Frontal cortex (tissue), 4 donors: ENCODE data around the gene CHURC1. TPM values are rescaled to one million over a fixed set of nuclear protein-coding genes. Genes with fewer than 3 reads are reported as not detected.

Source experiments
- DNase-seq, 2 donors: peaks; one replicate each; pipeline ENCODE4 v3.0.0; 2012; ENCODE audit warnings: low spot score in 2 of 2
- FAIRE-seq: peaks from 2 replicates; lab custom pipeline; 2012; peaks lifted over from hg19 to GRCh38; lab: Jason Lieb, UNC
- total RNA-seq: library from RNA; depleted of rRNA; stranded (reverse); fragments of >200 nt; gene quantifications from one replicate; pipeline ENCODE4 v1.2.3, GENCODE V29; 2014
- donor health status: control.
- donor health status: control.
- donor health status: control.

The CHURC1 gene
- total RNA-seq, 1 donor from 2014 or later, result 32.2 TPM

DNA sequence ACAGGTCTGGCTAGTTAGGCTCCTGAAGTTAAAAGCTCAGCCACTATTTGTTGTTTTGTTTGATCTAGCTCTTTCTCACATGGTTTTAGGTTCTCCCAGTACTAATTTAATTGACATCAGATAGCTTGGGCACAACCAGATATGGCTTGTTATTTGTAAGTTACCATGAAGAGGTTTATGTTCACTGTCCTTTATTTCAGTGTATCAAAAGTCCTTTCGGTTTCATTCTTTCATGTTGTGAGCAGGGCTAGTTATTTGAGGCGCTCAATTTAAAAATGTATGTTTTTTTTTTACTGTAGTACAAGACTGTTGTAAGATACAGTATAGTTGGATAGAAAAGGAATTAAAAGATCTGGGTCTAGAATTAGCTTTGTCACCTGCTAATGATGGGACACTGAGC lies 21.3 kb downstream of the CHURC1 start:
- FAIRE-seq (no peak), DNase-seq (no peak)

DNA sequence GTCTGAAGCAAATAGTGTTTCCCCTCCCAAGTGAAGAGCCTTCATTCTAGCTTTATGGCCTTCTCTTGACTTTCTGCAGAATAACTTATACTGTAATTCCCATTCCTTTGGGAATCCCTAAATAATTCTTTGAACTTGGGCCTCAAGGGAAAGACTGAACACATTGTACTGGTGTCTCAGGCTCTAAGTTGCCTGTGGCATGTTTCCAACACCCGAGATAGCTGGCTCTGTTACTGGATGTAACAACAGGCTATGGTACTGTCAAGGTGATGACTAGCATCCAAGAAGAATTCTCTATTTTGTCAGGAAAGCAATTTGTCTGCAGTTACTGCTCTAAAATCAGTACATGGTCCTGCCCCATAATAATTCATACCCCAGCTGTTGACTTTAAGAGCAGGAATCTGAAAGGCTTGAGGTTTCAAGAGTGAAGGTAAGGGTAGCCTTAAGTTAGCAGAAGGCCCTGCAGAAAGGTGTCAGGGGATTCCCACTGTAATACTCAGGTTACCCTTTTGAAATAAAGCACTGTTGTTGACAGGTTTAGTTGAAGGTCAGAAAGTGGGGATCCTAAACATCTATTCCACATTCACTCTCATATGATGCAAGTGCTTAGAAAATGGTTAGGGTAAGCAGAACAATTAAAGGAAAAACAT lies 23.0 kb downstream of the CHURC1 start:
- DNase-seq (no peak), FAIRE-seq (no peak)

DNA sequence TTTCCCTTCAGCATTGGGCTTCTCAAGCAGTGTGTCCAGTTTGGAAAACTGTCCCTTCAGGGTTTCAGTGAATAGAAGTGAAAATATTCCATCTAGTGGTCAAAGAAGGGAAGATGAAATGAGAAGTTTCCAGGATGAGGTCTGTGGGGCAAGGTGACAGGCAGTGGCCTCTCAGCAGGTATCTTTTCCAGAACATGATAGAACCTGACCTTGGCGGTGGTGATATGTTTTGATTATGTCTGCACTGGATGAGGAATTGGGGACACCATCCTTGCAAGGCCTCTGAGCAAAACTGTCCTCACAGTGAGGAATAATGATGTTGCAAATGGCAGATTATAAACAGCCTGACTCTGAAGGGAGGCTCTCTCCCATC lies 23.6 kb downstream of the CHURC1 start:
- no peak for FAIRE-seq
- no peak for DNase-seq

DNA sequence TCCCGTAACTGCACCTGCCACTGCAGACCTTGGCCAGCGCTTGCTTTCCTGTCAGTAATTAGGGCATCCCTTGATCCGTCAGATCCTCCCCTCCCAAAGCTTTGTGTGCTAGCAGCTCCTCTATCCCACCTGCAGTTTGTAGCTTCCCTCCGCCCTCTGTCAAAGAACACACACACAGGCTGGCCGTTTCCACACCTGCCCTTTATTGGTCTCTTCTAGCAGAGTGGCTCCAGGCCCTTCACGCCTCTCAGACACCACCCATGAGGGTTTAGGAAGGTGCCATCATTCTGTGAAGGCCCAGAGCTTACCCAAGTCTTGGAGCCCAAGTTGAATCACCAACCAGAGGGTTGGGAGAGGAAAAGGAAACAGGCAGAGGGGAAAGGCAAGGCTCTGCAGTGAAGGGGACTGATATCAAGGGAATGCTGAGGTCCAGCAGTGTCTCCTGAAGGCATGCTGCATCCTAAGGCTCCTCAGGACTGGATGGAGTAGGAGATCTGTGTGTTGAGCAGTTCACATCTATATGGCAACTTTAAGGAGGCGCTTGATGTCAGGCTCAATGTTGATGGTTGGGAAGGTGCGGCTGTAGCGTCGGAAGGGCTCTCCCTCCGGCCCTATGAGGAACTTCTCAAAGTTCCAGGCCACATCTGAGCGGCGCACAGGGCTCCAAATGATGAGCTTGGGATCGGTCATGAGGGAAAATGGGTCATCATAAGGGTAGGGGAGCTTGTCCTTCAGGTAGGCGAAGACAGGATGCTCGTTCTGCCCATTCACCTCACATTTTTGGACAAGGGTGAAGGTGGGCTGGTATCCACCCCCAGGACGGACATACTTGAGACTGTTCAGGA lies 24.9 kb downstream of the CHURC1 start:
- FAIRE-seq (no peak), DNase-seq (no peak)

DNA sequence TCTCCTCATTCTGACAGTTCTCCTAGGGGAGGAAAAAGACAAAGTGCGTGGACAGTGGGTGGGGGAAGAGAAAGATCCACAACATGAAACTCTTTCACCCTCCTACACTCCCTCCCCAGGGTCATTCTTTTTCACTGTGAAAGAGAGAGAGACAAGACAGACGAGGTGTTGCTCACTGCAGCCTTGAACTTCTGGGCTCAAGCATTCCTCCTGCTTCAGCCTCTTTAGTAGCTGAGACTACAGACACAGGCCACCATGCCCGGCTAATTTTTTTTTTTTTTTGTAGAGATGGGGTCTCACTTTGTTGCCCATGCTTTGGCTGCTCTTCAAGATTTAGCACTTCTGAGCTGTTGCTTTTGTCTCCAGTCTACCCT lies 25.5 kb downstream of the CHURC1 start:
- FAIRE-seq (no peak), DNase-seq (no peak)

DNA sequence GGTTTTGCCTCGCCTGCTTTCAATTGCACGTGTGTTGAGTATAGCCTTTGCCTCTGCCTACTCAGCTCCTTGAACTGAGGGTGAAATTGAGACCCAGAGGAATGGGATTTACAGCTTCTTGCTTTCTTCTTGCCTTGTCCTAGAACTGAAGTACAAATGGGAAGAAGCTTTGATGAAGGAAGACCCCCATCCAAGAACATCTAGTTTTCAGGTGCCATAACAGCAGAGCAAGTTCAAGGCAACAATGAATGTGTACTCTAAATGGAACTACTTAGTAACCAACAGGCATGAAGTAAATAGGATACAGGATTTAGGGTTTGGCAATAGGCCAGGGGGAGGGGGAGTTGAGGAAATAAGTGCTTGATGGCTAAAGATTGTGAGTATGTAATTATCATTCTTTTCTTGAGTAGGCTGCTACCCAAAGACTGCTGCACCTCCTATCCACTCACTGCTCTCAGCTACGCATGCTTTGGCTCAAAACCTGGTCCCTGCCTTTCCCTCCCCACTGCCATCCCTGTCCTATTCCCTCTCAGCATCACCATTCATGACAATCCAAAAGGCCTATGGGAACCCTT lies 26.2 kb downstream of the CHURC1 start:
- FAIRE-seq (no peak), DNase-seq (no peak)

DNA sequence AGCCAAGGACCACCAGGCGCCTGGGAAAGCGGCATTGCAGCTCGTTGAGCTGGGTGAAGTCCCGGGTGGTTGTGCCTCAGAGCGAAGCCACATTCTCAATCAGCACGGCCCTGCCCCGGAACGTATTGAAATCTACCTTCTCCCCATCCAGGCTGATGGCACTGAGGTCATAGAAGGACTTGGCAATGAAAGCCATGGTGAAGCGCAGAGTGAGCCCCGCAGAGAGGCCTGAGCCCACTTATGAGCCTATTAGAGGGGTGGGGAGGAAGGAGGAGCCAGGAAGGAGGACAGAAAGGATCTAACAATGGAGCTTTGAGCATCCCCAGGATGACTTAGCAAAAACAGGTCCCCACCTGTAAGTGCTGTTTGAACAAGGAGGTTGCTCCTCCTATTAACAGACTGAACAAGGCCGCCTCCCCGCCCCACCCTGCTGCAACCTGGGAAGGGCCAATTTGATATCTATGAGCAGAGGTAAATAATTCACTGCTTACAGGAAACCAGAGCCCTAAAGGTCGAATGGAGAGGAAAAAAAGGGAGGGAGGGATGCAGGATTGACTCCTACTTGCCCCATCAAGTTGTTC lies 28.4 kb downstream of the CHURC1 start, which contains the start of gene GPX2:
GPX2 (minus strand) TSS at position 215 of the 581 bp plus-strand sequence; CDS start at position 196, 19 bp downstream.
- FAIRE-seq, result no peak
- DNase-seq, result no peak

DNA sequence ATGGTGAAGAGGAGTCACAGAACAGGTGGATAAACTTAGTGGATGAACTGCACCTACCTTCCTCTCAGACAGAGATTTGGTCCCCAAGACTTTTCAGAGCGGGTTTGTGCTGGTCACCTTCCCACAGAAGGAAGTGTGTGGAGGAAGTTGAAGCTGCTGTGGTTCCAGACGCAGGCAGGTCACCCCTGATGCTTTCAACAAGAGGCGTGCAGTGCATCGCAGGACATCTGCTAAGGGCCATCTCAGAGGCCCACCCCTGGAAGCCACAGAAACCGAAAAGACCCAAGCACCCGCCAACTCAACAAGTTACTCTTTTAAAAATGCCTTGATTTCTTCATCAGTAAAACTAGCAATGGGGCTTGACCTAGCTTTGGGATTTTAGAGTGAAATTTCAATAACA lies 29.3 kb downstream of the CHURC1 start:
- FAIRE-seq (no peak), DNase-seq (no peak)

DNA sequence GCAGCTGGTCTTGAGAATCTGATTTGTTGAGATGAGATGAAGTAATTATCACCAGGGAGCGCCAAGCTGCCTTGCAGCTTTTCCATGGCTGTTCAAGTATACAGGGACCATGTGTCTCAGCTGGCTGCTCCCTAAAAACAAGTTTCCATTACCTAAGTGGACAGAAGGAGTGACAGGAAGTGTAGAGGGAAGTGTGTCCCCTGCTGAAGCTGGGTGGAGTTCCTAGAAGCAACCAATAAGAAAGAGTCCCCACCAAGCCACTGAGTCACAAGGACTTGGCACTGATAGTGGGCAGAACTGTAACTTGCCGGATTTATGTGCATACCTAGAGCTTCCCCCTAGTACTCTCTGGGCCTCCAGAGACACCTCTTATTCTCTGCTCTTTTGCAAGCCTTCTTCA lies 29.8 kb downstream of the CHURC1 start:
- DNase-seq, result no peak
- no peak for FAIRE-seq

DNA sequence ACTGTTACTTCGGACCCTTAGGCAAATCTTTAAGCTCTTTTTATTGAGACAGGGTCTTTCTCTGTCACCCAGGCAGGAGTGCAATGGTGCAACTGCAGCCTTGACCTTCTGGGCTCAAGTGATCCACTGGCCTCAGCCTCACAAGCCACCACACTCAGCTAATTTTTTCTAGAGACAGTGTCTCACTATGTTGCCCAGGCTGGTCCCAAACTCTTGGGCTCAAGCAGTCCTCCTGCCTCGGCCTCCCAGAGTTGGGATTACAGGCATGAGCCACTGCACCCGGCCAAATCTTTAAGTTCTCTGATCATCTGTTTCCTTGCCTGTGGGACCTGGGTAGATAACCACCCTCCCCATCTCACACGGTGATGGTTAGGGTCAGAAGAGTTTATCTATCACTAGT lies 30.6 kb downstream of the CHURC1 start:
- DNase-seq (no peak), FAIRE-seq (no peak)

DNA sequence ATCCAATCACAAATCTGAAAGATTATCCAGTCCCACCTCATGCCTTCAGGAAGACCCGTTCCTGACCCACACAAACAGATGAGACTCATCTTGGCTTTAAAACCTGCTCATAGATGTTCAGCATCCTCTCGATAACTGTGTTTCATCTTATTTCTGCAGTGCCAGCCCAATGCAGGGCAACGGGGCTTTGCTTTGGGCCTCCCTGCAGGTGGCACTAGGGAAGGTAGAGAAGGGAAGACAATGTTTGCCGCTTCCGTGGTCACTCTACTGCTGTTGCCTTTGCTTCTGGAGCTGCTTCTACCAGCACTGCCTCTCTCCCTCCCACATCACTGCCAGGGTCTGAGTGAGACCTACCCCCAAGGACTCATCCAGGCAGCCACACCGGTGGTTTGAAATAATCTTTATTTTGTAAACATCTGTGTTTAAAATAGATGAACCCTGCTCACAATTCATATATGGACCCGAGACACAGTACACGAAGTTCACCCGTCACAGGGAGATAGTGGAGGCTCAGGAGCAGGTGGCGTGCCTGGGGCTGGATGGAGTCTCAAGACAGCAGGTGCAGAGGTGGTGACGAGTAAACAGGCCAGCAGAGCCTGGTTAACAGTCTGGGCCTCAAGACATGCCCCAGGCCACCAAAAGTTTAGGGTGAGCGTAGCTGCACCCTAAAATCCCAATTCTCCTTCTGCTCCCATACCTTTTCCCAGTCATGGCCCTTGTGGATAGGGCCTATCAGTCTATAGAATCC lies 31.4 kb downstream of the CHURC1 start:
- no peak for DNase-seq
- no peak for FAIRE-seq

DNA sequence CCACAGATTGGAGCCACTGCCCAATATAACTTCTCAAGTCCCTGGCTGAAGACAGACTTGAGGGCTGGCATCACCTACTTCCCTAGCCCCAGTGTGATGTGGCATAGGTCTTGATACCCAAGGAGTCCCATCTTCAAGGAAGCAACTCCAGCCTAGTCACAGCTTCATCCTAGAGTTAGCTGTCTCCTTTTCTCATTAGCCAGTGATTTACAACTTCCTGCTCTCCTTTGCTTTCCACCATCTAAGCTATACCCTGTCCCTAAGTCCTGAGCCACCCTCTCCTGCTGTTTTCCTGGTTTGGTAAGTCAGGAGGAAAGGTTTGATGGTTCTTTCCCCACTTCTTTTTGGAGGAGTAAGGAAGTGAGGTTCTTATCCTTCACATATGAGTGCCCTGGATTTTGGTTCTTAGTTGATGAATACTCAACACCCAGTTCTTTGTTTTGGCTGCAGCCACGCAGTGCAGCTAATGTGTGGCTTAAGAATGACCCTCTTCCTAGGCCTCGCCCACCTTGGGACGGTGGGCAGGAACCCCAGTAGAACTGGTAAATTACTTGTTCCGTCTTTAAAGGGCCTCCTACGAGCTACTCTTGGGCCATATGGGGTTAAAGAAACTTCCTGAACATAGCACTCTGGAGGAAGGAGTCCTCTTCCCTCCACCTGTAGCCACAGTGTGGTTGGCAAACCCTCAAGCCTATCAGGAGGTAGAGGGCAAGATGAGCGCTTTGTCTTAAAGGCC lies 32.2 kb downstream of the CHURC1 start:
- no peak for DNase-seq
- FAIRE-seq, result no peak

DNA sequence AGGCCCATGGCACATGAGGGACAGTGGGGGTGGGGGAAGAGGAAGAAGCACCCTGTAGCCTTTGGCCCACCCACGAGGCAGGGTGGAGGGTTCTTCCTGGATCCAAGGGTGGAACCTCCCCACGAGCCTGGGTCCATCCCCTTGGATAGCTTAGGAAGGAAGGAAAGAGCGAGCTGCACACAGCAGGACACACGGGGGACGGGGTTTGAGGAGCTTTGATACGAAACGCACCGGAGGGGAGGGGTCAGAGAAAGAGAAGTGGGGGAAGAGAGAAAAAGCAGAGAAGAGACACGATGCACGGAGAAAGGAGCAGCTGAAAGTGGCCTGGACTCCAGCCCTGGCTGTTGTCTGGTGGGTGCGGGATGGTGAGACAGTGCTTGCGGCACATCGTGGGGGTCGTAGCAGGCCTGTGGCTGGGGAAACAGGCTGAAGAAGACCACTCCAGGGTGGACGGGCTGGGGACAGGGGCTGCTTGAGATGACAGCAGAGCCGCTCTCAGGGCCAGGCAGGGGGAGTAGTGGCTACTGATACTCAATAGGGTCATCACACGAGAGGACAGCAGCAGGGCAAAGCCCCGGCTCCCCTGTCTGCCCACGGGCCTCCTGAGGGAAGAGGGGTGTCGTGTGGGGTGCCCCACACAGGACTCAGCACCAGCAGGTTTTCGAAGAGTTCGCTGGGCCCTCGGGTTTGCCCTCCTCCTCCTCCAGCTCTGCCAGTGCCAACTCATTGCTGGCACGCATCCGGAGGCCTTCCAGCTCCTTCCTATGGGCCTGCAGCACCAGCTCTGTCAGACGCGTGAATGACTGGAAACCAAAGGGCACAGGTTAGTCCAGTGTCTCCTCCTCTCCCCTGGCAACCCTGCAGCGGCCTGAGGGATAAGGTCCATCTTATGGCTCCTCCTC lies 33.7 kb downstream of the CHURC1 start:
- FAIRE-seq, result no peak

DNA sequence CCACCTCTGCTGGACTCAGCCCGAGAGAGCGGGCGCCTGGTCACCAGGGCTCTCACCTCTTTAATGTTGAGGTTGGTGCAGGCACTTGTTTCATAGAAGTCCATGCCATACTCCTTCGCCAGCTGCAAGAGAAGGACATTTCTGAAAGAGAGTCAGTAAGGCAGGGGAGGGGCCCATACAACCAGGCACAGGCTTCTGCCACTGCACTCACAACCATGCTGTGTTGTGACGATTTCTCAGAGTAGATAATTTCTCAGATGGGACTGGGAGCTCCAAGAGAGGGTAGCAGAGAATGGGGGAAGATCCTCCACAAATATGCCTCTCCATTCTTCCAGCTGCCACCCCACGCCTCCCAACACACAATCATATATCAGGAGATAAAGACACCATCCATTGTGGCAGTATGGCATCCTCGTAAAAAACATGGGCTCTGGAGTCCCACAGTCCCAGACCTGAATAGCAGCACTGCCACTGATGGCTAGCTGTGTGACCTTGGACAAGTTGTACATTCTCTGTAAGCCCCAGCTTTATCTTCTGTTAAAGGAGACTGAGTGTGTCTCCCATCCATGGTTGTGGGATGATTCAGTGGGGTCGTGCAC lies 34.5 kb downstream of the CHURC1 start:
- FAIRE-seq, result no peak
- DNase-seq, result no peak

More for the DNA sequence above, 33.7 kb downstream of the CHURC1 start:
- DNase-seq, result no peak

DNA sequence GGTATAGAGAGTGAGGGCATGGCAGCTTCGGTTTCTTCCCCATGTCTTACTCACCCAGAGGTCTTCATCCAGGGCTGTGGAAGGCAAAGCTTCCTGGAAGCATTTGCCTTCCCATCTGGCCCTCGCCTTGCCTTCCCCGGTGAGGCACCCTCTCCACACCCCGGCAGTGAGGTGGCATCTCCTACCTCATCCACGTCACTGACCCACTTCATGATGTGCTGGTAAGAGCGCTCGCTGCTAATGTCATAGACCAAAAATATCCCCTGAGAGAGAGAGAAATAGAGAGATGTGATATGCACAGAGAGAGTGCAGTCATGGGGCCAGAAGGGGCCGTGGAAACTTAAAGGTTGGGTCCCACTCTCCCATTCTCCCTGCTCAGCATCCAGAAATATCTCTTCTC lies 36.6 kb downstream of the CHURC1 start:
- no peak for DNase-seq
- FAIRE-seq, result no peak

DNA sequence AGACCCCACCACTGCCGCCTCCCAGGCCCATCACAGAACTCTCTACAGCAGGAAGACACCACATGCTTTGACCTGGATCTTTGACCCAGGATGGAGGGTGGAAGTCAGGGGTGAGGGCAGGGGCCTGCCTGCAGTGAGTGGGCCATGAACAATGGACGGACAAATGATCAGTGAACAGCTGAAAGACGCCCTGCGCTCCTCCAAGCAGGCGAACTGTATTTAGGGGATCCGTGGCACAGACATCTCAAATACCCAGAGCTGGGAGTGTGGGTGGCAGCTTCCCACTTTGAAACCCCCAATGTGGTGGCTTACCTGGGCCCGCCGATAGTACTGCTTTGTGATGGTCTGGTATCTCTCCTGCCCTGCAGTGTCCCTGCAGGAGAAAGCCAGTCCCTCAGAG lies 37.0 kb downstream of the CHURC1 start:
- no peak for DNase-seq

DNA sequence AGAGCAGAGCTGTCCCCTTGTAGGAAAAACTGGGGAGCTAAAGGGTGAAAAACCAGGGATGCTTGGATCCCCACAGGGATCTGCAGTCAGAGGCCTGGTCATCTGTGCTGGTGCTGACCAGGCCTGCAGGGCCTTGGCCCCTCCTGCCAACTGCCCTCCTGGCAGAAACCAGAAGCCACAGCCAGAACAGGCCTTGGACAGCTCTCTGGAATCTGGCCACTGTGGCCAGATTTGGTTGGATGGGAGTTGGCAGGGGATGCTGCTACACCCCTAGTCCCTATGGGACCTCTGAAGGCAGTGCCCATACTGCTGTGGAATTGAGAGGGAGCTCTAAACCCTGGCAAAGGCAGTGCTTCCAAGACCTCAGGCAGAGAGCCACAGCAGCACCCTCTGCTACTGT lies 37.5 kb downstream of the CHURC1 start:
- no peak for FAIRE-seq
- DNase-seq, result no peak

More for the DNA sequence above, 37.0 kb downstream of the CHURC1 start:
- FAIRE-seq, result no peak
